Measurements from ENCODE around the gene ABITRAM.

The ABITRAM gene

DNA sequence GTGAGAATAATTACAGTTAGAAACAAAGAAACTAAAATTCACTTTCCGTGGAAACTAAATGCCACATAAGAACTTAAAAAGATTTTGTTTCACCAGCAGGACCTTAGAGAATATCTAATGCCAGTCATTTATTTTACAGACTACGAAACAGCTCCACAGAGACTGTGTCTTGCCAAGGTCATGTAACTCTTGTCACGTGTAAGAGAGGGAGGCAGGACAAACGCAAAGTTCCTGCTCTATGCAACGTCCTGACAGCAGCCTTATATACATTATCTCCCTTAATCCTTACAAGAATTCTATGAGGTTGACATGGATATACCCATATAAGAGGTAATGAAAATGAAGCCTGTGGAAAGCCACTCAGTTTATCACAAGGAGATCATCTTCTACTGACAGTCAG lies 39.7 kb downstream of the ABITRAM start:
- DNase-seq (ENCODE audit: low read depth in 1 of 2, low spot score in 1 of 2), result no peak
- in situ Hi-C loops (cut with HindIII; ENCODE audit: low pct_unique_long_range_greater_than_20kb, low sequenced_read_pairs), result no loop called here
- no peak for TF ChIP-seq JUND (IDR thresholded peaks at IDR 0.05; ENCODE audit: low read depth)

DNA sequence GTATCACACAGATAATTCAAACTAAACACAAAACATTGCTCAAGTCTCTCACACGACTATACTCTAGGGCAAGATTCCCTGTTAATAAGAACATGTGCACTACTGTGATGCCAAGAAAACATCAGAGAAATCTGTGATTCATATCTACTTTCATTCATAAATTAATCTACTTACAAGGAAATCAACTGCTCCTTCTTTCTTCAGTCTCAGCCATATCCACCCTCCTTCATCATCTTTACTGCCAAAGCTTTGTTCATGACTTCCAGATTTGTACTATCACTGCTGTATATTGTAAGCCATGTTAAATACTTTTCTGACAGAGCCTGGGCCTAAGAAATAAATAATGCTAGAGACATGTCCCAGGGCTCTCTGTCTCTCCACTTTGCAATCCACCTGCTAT lies 44.0 kb downstream of the ABITRAM start:
- DNase-seq (ENCODE audit: low read depth in 1 of 2, low spot score in 1 of 2), result no peak
- TF ChIP-seq JUND (IDR thresholded peaks at IDR 0.05; ENCODE audit: low read depth), result no peak
- in situ Hi-C loops (cut with HindIII; ENCODE audit: low pct_unique_long_range_greater_than_20kb, low sequenced_read_pairs), result no loop called here

DNA sequence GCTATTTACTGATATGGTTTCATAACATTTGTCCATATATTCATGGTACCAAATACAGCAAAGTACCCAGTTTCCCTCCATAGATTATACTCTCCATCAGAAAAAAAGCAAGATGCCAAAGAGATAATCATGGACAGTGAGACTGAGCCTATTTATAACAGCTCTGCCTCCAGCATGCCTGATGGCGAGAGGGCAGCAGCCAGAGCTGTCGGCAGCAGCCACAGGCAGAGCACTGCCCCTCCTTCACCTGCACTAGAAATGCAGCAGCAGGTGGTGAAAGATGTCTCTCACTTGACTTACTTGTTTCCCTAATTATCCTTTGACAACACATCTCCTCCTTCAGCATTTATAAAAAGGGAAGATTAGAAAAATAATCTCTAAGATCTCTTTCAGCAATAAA lies 46.7 kb downstream of the ABITRAM start:
- DNase-seq (ENCODE audit: low read depth in 1 of 2, low spot score in 1 of 2), result no peak
- in situ Hi-C loops (cut with HindIII; ENCODE audit: low pct_unique_long_range_greater_than_20kb, low sequenced_read_pairs), result no loop called here
- no peak for TF ChIP-seq JUND (IDR thresholded peaks at IDR 0.05; ENCODE audit: low read depth)

DNA sequence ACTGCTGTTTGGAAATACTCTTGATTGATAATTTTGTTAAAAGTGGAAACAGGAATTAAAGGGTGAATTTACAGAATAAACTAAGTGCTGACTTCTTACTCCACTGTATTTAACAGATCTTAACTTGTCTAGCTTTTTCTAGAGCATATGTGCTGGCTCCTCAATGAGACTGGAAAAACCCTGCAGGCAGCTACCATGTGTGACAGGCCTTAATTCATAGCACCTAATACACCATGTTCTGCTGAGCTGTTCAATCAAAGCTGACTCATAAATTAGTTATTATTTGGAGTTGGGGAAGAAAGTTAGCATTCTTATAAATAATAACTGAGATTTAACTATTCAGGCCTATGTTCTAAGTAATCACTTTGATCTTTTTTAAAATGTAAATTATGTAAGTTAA lies 49.7 kb downstream of the ABITRAM start:
- no peak for TF ChIP-seq JUND (IDR thresholded peaks at IDR 0.05; ENCODE audit: low read depth)
- no peak for DNase-seq (ENCODE audit: low read depth in 1 of 2, low spot score in 1 of 2)
- in situ Hi-C loops (cut with HindIII; ENCODE audit: low pct_unique_long_range_greater_than_20kb, low sequenced_read_pairs), result no loop called here
